NOMO-1 treated with DMSO at 0.1 percent for 48 hours (cell line): ENCODE results near the gene RIC1.
"Not testable (repeated sequence)": the region's sequence is repeated elsewhere in the genome, so short reads cannot be mapped to it uniquely, and the experiment has no call there.

ENCODE experiments used
- DNase-seq: peaks from one replicate; lab custom pipeline; 2025; ENCODE audit not compliant: unreplicated experiment; lab: John Stamatoyannopoulos, UW

Gene RIC1

DNA sequence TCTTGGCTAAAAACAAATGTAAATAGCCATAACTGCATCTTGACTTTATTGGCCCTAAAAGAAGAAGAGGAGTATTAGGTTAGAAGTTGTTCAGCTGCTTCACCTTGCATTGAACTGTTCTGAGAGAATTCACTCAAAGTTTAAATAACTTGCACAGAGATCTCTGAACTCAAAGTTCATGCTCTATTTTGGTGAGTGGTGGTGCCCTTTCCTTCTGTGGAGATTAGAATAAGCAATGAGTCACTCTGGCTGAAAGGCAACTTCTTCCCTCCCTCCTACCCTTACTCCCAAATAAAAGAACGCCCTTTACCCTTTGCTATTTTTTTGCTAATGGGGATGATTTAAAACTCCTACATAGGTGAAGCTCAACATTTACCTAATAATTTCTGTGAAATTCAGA, 155.1 kb downstream of the RIC1 start:
- no peak for DNase-seq

DNA sequence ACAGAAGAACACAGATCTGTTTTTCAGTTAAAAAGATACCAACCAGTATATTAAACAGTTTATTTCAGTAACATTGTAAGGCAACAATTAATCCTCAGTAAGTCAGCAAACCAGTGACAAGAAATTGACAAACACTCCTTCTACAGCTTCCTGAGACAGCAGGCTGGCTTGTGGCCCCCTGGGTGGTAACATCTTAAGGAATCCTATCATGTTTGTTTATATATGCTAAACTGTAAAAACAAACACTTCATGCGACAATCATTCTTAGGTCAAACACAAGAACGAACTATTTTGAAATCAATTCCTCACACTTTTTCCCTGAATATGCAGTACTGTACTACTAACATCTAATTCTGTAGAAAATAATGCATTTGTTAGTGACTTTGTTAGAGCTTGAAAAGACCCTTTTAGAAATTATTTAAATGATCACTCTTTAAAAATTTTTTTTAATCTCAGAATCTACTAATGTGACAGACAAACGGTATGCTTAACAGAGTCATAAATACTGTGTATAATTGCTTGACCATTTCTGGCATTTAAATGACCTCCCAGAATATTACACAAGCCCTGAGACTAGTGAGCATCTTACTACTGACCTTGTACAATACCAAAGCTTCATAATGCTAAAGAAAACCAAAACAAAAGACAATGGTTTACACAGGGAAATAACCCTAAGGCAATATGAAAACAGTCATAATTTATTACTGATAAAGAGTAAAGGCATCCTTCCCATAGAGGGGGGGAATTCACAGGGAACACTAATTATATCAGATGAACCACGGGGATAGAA, 155.8 kb downstream of the RIC1 start:
- no peak for DNase-seq

DNA sequence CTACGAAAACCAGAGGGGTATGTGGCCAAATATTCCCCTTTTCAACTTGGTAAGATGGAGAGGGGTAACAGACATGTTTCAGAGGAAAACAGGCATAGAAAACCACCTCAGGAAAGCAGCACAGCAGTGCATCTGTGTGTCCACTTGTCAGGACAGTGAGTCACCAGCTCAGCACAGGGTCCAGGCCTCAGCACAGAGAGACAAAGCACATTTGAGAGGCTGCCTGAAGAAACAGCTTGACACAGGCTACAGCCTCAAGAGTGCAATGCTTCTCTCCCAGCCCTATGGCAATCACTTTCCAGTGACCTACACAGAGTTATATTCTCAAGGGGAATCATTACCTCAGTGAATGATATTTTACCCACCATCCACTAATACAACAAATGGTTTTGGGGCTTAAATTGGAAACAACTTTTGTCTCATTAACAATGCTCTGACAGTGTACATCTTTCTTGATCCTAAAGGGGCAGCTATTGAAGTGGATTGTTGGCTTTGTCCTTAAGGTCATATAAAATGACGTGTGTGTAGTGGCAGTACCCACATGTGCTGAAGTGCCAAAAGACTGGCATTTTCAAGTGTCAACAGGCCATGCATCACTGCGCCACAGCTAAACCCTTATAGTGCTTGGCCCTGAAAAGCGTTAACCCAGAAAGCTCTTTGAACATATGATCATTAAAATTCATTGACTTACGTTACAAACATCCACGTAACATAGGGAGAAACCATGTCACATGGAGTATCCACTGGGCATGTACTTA, 157.6 kb downstream of the RIC1 start:
- no peak for DNase-seq

DNA sequence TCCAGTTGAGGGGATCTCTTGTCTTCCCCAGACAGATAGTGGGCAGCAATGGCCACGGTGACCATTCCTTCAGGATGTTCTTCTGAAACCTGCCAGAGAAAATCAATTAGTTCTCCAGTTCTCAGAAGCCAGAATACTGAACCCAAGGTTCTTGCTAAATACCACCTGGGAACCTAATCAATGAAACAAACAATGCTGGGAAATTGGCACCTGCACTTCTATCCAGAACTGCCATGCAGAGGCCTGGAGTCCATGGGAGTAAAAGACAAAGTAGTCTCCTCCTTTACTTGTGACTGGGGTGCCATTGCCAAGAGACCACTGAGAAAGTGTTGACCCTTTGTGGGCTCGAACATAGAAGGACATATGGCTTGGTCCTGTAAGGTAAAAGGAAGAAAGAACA, 158.3 kb downstream of the RIC1 start:
- no peak for DNase-seq

DNA sequence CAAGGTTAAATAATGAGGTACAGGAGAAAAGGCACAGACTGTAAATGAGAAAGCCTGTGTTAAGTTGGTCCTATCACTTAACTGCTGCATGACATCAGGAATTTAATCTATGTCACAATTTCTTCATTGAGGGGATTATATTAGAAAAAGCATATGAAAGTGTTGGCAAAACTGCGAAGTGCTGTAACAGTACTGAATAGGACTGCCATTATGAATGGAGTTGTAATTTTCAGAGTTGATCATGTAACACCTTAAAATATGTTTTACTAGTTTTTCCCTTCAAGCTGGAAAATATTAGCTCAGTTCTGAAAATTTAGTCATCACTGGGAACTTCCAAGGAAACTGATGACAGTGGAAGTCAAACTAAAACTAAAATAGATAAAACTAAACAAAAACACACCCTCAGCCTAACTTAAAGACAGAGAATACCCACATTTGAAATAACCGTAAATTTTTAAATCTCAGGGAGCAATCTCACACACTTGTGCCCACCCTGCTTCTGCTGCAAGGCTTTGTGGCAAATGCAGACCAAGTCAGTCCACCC, 158.9 kb downstream of the RIC1 start:
- no peak for DNase-seq

DNA sequence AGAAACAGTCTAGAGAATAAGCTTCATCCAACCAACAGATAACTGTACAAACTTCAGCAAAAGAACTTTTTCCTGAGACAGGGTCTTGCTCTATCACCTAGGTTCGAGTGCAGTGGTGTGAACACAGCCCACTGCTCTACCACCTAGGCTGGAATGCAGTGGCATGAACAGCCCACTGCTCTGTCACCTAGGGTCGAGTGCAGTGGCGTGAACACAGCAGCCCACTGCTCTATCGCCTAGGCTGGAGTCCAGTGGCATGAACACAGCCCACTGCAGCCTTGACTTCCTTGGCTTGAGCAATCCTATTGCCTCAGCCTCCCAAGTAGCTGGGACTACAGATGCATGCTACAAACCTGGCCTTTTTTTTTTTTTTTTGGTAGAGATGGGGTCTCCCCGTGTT, 160.6 kb downstream of the RIC1 start:
- DNase-seq = no peak

DNA sequence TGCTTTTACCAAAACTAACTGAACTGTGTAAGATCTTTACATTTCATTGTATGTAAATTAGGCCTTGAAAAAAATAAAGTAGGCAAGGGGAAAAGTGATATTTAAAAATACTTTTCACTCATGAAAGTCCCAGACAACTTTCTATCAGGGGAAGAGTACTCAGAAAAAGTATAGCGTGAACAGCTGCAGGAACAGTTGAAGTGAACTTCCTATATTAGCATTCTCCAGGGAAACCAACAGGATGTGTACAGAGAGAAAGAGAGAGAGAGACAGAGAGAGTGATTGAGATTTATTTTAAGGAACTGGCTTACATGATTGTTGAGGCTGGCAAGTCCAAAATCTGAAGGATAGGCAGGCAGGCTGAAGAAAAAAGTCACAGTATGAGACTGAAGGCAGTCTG, 162.0 kb downstream of the RIC1 start:
- no peak for DNase-seq

DNA sequence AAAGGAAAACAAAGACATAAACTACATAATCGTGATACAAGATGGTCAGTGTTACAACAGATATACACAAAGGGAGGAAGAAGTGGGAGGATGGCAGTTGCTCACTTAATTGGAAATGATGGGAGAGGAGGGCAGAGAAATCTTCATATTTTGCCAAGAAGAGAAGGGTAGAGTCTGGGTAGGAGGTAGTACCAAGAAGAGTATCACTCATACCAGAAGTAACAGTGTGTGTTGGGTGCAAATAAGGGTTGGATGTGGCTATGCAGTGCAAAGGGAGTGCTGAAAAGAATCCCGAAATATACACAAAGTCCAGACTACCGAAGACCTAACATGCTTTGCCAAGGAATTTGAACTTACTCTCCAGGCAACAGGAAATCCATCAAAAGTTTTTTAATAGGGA, 163.0 kb downstream of the RIC1 start:
- no peak for DNase-seq

DNA sequence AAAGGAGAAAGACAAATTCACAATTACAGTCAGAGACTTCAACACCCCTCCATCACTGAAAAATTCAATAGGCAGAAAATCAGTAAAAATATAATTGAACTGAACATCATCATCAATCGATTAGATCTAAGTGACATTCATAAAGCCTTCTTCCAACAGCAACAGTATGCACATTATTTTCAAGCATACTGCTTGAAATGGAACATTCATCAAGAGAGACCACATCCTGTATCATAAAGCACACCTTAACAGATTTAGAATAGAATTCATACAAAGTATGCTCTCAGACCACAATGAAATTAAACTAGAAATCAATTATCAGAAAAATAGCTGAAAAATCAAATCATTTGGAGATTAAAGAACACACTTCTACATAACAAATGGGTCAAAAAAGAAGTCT, 164.9 kb downstream of the RIC1 start:
- DNase-seq = no peak

DNA sequence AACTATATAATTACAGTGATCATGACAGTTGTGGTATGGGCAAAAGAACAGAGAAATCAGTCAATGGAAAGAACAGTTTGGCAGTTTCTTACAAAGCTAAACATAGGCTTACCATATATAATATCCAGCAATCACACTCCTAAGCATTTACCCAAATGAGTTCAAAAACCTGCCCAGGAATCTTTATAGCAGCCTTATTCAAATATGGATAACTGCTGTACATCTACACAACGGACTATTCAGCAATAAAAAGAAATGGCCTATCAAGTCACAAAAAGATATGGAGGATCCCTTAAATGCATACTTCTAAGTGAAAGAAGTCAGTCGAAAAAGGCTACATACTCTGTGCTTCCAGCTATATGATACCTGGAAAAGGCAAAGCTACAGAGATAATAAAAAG, 167.4 kb downstream of the RIC1 start:
- DNase-seq = no peak

DNA sequence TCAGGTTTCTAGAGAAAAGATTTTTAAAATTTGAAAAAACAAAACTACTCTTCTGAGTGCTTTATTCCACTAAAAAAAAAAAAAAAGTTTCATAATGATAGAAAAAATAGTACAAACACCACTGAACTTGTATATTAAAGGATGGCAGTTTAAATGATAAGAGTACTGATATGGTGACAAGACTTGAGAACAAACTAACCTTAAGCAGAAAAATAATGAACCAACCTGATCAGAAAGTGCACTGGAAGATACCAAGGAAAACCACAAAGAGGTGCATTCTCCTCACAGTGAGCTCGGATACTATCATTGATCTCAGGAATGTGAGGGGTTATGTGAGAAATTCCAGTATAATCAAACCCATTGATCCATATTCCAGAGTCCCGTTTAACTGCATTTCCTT, 169.7 kb downstream of the RIC1 start:
- DNase-seq = no peak

DNA sequence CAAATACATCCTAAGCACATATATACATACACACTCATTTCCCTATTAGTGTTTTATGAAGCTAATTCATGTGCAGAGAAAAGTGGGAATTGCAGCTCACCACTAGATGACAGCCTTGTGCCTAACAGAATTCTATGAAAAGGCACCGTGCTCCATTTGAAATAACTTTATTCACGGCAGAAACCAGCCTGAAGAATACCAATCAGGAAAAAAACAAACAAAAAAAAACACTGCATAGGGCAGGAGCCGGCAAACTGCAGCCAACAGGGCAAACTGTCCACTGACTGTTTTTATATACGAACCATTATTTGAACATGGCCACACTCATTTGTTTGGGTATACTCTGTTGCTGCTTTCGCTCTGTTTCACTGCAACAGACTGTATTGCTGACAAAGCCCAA, 170.4 kb downstream of the RIC1 start:
- DNase-seq = peak; percentile 2

DNA sequence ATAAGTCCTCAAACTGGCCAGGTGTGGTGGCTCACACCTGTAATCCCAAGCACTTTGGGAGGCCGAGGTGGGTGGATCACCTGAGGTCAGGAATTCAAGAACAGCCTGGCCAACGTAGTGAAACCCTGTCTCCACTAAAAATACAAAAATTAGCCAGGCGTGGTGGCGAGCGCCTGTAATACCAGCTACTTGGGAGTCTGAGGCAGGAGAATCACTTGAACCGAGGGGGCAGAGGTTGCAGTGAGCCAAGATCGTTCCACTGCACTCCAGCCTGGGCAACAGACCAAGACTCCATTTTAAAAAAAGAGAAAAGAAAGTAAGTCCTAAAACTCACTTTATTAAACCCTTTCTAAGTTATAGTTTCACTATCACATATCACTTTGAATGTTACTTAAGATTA, 171.5 kb downstream of the RIC1 start:
- not testable (repeated sequence) for DNase-seq

DNA sequence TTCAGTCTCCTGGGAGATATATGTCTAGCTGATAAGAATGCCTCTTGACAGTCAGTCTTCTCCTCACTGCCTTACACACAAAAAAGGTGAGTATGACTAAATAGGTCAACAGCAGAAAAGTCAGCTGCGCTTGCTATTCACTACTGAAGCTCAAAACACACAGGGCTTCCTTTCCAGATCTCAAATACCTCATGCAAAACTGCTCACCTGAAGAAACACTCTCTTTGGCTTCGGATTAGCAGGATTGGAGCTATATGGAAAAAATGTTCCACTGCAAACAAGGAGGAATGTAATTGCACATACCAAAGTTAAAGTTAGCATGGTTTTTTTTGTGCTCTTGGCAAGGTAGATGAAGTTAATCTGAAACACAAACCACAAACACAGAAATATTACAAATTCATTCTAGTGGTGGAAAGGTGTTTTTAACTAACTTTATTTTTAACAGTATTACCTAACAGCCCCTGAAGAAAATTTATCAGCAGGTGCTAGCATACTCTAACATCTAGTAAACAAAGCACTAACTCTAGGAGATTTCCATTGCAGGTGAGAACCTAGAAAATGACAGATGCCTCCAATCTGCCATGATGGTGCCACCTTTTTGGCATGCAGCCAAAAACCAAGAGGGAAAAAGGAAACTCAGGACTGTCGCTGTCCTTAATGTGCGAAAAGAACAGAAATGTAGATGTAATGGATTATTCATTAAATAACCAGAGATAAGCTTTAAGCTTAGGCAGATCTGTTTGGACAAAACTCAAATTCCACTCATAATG, 172.2 kb downstream of the RIC1 start:
- no peak for DNase-seq

DNA sequence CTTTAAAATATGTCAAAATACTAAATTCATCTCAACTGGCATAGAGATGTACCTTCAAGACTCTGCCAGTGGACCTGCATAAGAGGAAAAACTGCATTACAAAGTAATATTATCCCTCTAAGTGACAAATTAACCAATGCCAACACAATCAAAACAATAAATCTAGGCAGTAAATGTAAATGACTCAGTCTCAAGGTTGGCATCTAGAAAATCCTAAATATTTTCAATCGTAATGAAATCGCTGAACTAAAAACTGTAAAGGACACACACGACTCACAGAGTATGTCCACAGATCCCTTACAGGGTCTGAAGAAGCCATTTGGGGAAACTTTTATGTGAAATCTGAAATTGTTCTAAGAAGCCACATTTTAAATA, 172.8 kb downstream of the RIC1 start:
- DNase-seq = no peak

DNA sequence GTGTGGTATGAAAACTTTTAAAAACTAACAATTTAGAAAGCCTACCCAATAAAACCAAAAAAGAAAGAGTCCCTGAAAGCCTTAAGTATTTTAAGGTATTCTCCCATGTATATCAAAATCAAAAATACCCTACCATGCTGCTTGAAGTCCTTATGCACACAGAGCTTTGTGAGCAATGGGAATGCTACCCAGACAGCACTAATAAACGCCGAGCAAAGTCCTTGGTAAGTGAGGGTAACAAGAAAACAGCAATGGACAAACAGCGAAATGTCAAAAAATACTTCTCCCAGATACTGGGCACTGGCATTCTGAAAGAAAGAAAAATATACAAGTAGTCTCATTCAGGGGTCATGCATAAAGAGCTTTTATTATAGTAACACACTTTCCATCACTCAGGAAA, 176.6 kb downstream of the RIC1 start:
- no peak for DNase-seq

DNA sequence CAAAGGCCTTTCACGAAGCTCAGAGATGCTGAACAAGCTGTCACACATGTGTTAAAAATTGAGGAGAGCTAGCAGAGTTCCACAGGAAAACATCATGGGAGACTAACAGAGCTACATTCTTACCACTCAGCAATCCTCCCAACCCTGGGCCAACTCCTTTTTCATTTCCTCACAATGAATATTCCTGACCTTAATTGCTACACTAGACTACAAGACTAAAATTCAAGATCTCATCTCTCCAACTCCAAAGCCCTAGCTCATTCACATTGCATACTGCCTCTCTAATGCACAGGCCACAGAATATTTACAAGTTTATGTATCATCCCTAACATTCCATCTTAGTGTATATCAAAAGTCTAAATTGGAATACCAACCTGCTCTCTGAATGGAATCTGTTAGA, 182.8 kb downstream of the RIC1 start:
- no peak for DNase-seq

DNA sequence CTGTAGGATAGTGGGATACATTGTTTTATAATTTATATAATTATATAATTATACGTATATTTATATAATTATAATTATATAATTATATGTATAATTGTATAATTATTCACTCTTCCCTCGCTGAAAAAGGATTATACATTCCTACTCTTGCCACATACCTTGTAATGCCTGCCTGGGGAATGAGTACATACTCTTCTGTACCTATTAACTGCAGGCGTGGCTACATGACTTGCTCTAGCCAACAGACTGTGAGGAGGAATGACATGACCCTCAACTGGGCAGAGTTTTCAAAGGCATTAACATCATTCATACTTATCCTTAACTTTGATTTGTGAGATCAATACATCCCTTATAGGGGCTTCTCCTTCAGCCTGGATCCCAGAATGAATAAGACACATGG, 184.9 kb downstream of the RIC1 start:
- DNase-seq = no peak

DNA sequence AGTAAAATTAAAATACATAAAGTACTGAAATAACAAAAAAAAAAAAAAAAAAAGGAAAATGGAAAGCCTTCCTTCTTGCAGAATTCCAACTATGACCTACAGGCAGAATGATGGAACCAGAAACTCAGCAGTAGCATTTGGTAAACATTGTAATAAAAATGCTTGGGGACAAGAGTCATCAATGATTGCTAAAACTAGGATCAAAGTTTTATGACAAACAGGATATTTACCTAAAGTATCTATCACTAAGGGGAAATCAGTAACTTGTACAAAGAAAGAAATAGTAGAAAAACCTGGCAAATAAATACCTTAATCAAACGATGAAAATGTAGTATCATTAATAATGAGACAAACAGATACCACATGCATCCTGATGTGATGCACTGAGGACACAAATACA, 186.6 kb downstream of the RIC1 start:
- no peak for DNase-seq

DNA sequence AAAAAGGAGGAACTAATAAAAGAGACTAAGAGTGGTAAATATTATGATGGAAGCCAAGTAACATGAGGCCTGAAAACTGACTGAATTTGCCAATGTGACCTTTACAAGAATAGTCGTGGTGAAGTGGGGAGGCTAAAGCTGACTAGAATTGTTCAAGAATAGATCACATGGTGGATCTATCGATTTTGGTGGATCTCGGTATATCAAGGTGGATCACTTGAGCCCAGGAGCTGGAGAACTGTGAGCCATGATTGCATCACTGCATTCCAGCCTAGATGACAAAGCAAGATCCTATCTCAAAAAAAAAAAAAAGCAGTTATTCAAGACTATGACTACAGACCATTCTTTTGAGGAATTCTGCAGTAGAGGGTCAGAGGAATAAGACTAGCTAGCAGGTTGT, 189.0 kb downstream of the RIC1 start:
- DNase-seq = no peak

DNA sequence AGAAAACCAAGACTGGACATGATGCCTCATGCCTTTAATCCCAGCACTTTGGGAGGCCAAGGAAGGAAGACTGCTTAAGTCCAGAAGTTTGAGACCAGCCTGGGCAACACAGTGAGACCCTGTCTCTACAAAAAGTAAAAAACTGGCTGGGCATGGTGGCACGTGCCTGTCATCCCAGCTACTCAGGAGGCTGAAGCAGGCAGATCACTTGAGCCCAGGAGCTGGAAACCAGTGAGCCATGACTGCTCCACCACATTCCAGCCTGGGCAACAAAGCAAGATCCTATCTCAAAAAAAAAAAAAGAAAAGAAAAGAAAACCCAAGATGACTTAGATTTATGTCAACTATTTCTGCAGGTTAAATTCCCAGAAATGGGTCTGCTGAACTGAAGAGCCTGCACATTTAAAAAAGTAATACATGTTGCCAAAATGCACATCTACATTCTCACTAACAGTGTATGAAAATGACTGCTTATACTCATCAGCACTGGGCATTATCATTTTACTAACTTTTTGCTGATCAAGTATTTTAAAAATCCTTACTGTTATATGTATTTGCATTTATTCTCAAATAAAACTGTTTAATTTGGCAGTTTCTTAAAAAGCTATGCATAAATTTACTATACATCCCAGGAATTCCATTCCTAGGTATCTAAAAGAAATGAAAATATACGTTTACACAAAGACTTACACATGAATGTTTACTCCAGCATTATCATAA, 189.7 kb downstream of the RIC1 start:
- DNase-seq = no peak
